Breast epithelium (tissue), 4 donors: ENCODE measurements around the gene G0S2. TPM values are rescaled to one million over a fixed set of nuclear protein-coding genes. Genes with fewer than 3 reads are reported as not detected.

Source experiments
- DNase-seq, 2 donors: peaks; one replicate each; pipeline ENCODE4 v3.0.0-alpha.2; 2019; ENCODE audit warnings: low spot score in 2 of 2
- H3K27ac ChIP-seq, 2 donors: fragments of 200-600 bp; sonication (generic) in 1 of 2; one replicate each; pipeline ENCODE4 v1.5.1; 2016 to 2019; ENCODE audit warnings: mild to moderate bottlenecking in 1 of 2
- H3K27me3 ChIP-seq, 2 donors: fragments of 200-600 bp; sonication (generic) in 1 of 2; one replicate each; pipeline versions ENCODE4 v1.5.1 to v1.6.0; 2017 to 2019; ENCODE audit warnings: control low read depth in 1 of 2, mild to moderate bottlenecking in 1 of 2
- H3K36me3 ChIP-seq: fragments of 200-600 bp; one replicate; pipeline ENCODE4 v1.5.1; 2019
- H3K4me1 ChIP-seq, 2 donors: fragments of 200-600 bp; sonication (generic); one replicate each; pipeline ENCODE4 v1.5.1; 2016 to 2019; ENCODE audit warnings: control low read depth in 1 of 2
- H3K4me3 ChIP-seq, 3 donors: fragments of 200-600 bp; sonication (generic); 1 replicate in 2 of 3; 2 replicates in 1 of 3; pipeline ENCODE4 v1.5.1; 2016 to 2019; ENCODE audit warnings: mild to moderate bottlenecking in 3 of 3, moderate library complexity in 2 of 3
- H3K9me3 ChIP-seq, 2 donors: fragments of 200-600 bp; sonication (generic) in 1 of 2; one replicate each; pipeline ENCODE4 v1.5.1; 2016 to 2019; ENCODE audit warnings: control low read depth in 1 of 2
- CTCF ChIP-seq, 3 donors: fragments of 450-650 bp; IDR thresholded peaks; one replicate each; pipeline ENCODE4 v1.5.1; 2016 to 2017; ENCODE audit warnings: antibody characterized with exemption in 3 of 3, mild to moderate bottlenecking in 3 of 3, moderate library complexity in 3 of 3
- POLR2A ChIP-seq: fragments of 450-650 bp; IDR thresholded peaks from one replicate; pipeline ENCODE4 v1.6.1; 2016; ENCODE audit warnings: antibody characterized with exemption, mild to moderate bottlenecking, moderate library complexity
- POLR2AphosphoS5 ChIP-seq, 3 donors: sonication (generic); formaldehyde crosslinking; IDR thresholded peaks; one replicate each; pipeline ENCODE4 v1.6.1; 2017; ENCODE audit warnings: antibody characterized with exemption in 3 of 3
- intact Hi-C: fragments of 100-400 bp; cut with DNase I; formaldehyde crosslinking; loops from one replicate; pipeline ENCODE4 v1.15.1; 2023; ENCODE audit warnings: low total_unique reads
- total RNA-seq, 3 donors: library from RNA; depleted of rRNA; stranded (reverse); fragments of >200 nt; gene quantifications; one replicate each; pipeline ENCODE4 v1.1.0, GENCODE V29; 2016

G0S2 gene
- total RNA-seq, 3 donors from 2014 or later: 198 to 1,307 (median 636) TPM

- Histone ChIP-seq H3K9me3 (no peaks in the 10 kb centered on the region), H3K4me3 (peak overlapping the region in 1 of 3 donors; percentile 3), H3K4me1 (peaks cover 0 to 4% of the 10 kb centered on the region in 2 donors), H3K27ac (no peak overlapping the region), H3K27me3 (no peaks in the 10 kb centered on the region), H3K36me3 (no peaks in the 10 kb centered on the region)
- DNase-seq: no peak
- intact Hi-C loops: no loop called here
- no peak for TF ChIP-seq POLR2AphosphoS5 (IDR thresholded peaks at IDR 0.05)
- TF ChIP-seq CTCF (IDR thresholded peaks at IDR 0.05): no peak
- TF ChIP-seq POLR2A: no peak
These were observed 26.9 kb upstream of the G0S2 start for GRCh38 chr1:209648346-209648745.

GRCh38 chr1:209648931-209649776 lies 26.1 kb upstream of the G0S2 start:
- intact Hi-C loops: no loop called here
- Histone ChIP-seq H3K27me3 (no peaks in the 10 kb centered on the region), H3K9me3 (no peaks in the 10 kb centered on the region), H3K27ac (peak overlapping the region; percentile 88 to 90), H3K4me3 (peak overlapping the region in 2 of 3 donors; percentile 45 to 49), H3K36me3 (no peaks in the 10 kb centered on the region), H3K4me1 (peaks cover 0 to 5% of the 10 kb centered on the region in 2 donors)
- DNase-seq: no peak
- no peak for TF ChIP-seq POLR2A

GRCh38 chr1:209650454-209650853 lies 24.8 kb upstream of the G0S2 start:
- no peak for TF ChIP-seq CTCF (IDR thresholded peaks at IDR 0.05)
- no peak for TF ChIP-seq POLR2AphosphoS5 (IDR thresholded peaks at IDR 0.05)
- TF ChIP-seq POLR2A: no peak
- Histone ChIP-seq H3K27me3 (no peaks in the 10 kb centered on the region), H3K9me3 (no peaks in the 10 kb centered on the region), H3K36me3 (no peaks in the 10 kb centered on the region), H3K27ac (peak overlapping the region; percentile 88 to 90), H3K4me3 (peak overlapping the region in 2 of 3 donors; percentile 45 to 49), H3K4me1 (peaks cover 0 to 4% of the 10 kb centered on the region in 2 donors)
- no peak for DNase-seq
- intact Hi-C loops: no loop called here

GRCh38 chr1:209651138-209651587 lies 24.0 kb upstream of the G0S2 start:
- Histone ChIP-seq H3K36me3 (no peaks in the 10 kb centered on the region), H3K27me3 (no peaks in the 10 kb centered on the region), H3K4me3 (peak overlapping the region in 2 of 3 donors; percentile 45 to 49), H3K9me3 (no peaks in the 10 kb centered on the region), H3K27ac (peak overlapping the region; percentile 88 to 90), H3K4me1 (peaks cover 0 to 4% of the 10 kb centered on the region in 2 donors)
- TF ChIP-seq POLR2A (no peak), POLR2AphosphoS5 (IDR thresholded peaks at IDR 0.05) (peak in 1 of 3 donors; percentile 40)
- peak; percentile 78 to 85 for DNase-seq
- intact Hi-C loops: no loop called here

- H3K27ac ChIP-seq: peak within 1 kb of the TSS; percentile 88 to 90
- H3K36me3 ChIP-seq: no peaks in the 10 kb centered on the region
- peak within 1 kb of the TSS in 2 of 3 donors; percentile 45 to 49 for H3K4me3 ChIP-seq
- H3K9me3 ChIP-seq: no peaks in the 10 kb centered on the region
- peak in 1 of 2 donors; percentile 82 for DNase-seq
- no peak for TF ChIP-seq POLR2AphosphoS5 (IDR thresholded peaks at IDR 0.05)
- TF ChIP-seq POLR2A: no peak
- TF ChIP-seq CTCF (IDR thresholded peaks at IDR 0.05): no peak
- intact Hi-C loops: no loop called here
- peaks cover 0 to 4% of the 10 kb centered on the region in 2 donors for H3K4me1 ChIP-seq
- no peaks in the 10 kb centered on the region for H3K27me3 ChIP-seq
These were observed 23.0 kb upstream of the G0S2 start, which contains the start of gene LAMB3 for GRCh38 chr1:209652121-209652735. Gene LAMB3, minus strand, starts transcription at chr1:209652425. Its CDS starts 1,481 bp downstream, at chr1:209650944.
